Measurements from ENCODE around the gene DGKQ. TPM values are rescaled to one million over a fixed set of nuclear protein-coding genes. Genes with fewer than 3 reads are reported as not detected.

Gene DGKQ
- total RNA-seq, 1 donor from 2014 or later = 15.0 TPM

GRCh38 chr4:948936-949300, 24.5 kb downstream of the DGKQ start:
- Mint-ChIP-seq H3K9me3 (no peaks in the 10 kb centered on the region), H3K4me3 (no peak overlapping the region), H3K4me1 (peaks cover 7% of the 10 kb centered on the region), H3K36me3 (ENCODE audit: low read depth) (no peaks in the 10 kb centered on the region), H3K27me3 (ENCODE audit: low read depth) (peaks cover 20% of the 10 kb centered on the region), H3K27ac (ENCODE audit: unreplicated experiment) (no peak overlapping the region)
- TF ChIP-seq CTCF (conservative IDR thresholded peaks at IDR 0.05) = no peak
- no peak for DNase-seq (ENCODE audit: low read depth, low spot score)

GRCh38 chr4:948101-948935, 25.1 kb downstream of the DGKQ start:
- Mint-ChIP-seq H3K4me3 (no peak overlapping the region), H3K27ac (ENCODE audit: unreplicated experiment) (no peak overlapping the region), H3K27me3 (ENCODE audit: low read depth) (peaks cover 20% of the 10 kb centered on the region), H3K36me3 (ENCODE audit: low read depth) (no peaks in the 10 kb centered on the region), H3K9me3 (no peaks in the 10 kb centered on the region), H3K4me1 (peaks cover 7% of the 10 kb centered on the region)
- no peak for TF ChIP-seq CTCF (conservative IDR thresholded peaks at IDR 0.05)
- DNase-seq (ENCODE audit: low read depth, low spot score) = no peak

GRCh38 chr4:947491-947971, 25.8 kb downstream of the DGKQ start:
- DNase-seq (ENCODE audit: low read depth, low spot score) = no peak
- Mint-ChIP-seq H3K27me3 (ENCODE audit: low read depth) (peaks cover 20% of the 10 kb centered on the region), H3K27ac (ENCODE audit: unreplicated experiment) (no peak overlapping the region), H3K4me1 (peaks cover 7% of the 10 kb centered on the region), H3K9me3 (no peaks in the 10 kb centered on the region), H3K36me3 (ENCODE audit: low read depth) (no peaks in the 10 kb centered on the region), H3K4me3 (no peak overlapping the region)
- no peak for TF ChIP-seq CTCF (conservative IDR thresholded peaks at IDR 0.05)

- Mint-ChIP-seq H3K27me3 (ENCODE audit: low read depth) (peaks cover 20% of the 10 kb centered on the region), H3K4me1 (peaks cover 7% of the 10 kb centered on the region), H3K27ac (ENCODE audit: unreplicated experiment) (no peak overlapping the region), H3K9me3 (no peaks in the 10 kb centered on the region), H3K4me3 (no peak overlapping the region), H3K36me3 (ENCODE audit: low read depth) (no peaks in the 10 kb centered on the region)
- no peak for DNase-seq (ENCODE audit: low read depth, low spot score)
- TF ChIP-seq CTCF (conservative IDR thresholded peaks at IDR 0.05) = no peak
Measured at GRCh38 chr4:946517-947471, 26.6 kb downstream of the DGKQ start.

GRCh38 chr4:946103-946450, 27.3 kb downstream of the DGKQ start:
- no peak for DNase-seq (ENCODE audit: low read depth, low spot score)
- Mint-ChIP-seq H3K27ac (ENCODE audit: unreplicated experiment) (no peak overlapping the region), H3K4me3 (no peak overlapping the region), H3K9me3 (no peaks in the 10 kb centered on the region), H3K4me1 (peaks cover 7% of the 10 kb centered on the region), H3K27me3 (ENCODE audit: low read depth) (peaks cover 20% of the 10 kb centered on the region), H3K36me3 (ENCODE audit: low read depth) (no peaks in the 10 kb centered on the region)
- no peak for TF ChIP-seq CTCF (conservative IDR thresholded peaks at IDR 0.05)
